AG04450 (cell line): Measurements from ENCODE around the gene TRIM28. TPM values are rescaled to one million over a fixed set of nuclear protein-coding genes. Genes with fewer than 3 reads are reported as not detected.

Experiments used
- CTCF ChIA-PET: fragments of 300-600, 350-600 bp; formaldehyde crosslinking; extraction: SDS; loops from one replicate; lab custom pipeline; 2022; ENCODE audit warnings: antibody characterized with exemption, inconsistent platforms; lab: Charles Lee
- POLR2A ChIA-PET: fragments of 350-600 bp; formaldehyde crosslinking; extraction: SDS; loops from one replicate; lab custom pipeline; 2021; ENCODE audit warnings: antibody characterized with exemption, inconsistent platforms; lab: Yijun Ruan, JAX
- DNase-seq: peaks from one replicate; pipeline ENCODE4 v3.0.0-alpha.2; 2011; ENCODE audit warnings: low read depth, low spot score
- H3K27ac ChIP-seq: one replicate; pipeline ENCODE4 v1.5.1; 2012; ENCODE audit warnings: low read depth, low read length, control low read depth
- H3K27me3 ChIP-seq: one replicate; pipeline ENCODE4 v1.6.0; 2012; ENCODE audit warnings: low read length; ENCODE audit not compliant: control insufficient read depth, insufficient read depth
- H3K4me3 ChIP-seq: 2 replicates; pipeline ENCODE4 v1.5.1; 2011; ENCODE audit warnings: mild to moderate bottlenecking, low read depth, low read length, control low read depth
- H3K9me3 ChIP-seq: 2 replicates; pipeline ENCODE4 v1.5.1; 2012; ENCODE audit warnings: low read length; ENCODE audit not compliant: control insufficient read depth, insufficient read depth
- CTCF ChIP-seq: IDR thresholded peaks from 2 replicates; pipeline ENCODE4 v1.5.1; 2011; ENCODE audit warnings: low read depth, low read length, control low read depth, inconsistent platforms
- polyA plus RNA-seq: library from polyadenylated mRNA; depleted of rRNA; stranded (reverse); fragments of >200 nt; gene quantifications from 2 replicates; pipeline ENCODE4 v1.2.3, GENCODE V29; 2011

TRIM28 gene
- polyA plus RNA-seq, 1 experiment: 313 TPM

GRCh38 chr19:58571575-58571947 lies 27.7 kb downstream of the TRIM28 start:
- Histone ChIP-seq H3K27ac (no peak overlapping the region), H3K4me3 (no peak overlapping the region), H3K9me3 (no peaks in the 10 kb centered on the region; the same call in 1 of the 2 replicates), H3K27me3 (no peaks in the 10 kb centered on the region)
- DNase-seq: no peak
- CTCF ChIA-PET: interaction anchor here (0.7 kb wide), 1 partner anchor 27 kb away, joined by 3 read pairs; no protein-coding TSS in a partner anchor
- POLR2A ChIA-PET: interaction anchor here (0.6 to 2.4 kb wide), 4 partner anchors 9 to 970 kb away, joined by 3 to 12 read pairs (median 3); partner anchors contain the start of genes UBE2M and ZBTB45
- no peak for TF ChIP-seq CTCF

GRCh38 chr19:58572026-58572817 lies 28.4 kb downstream of the TRIM28 start:
- DNase-seq: no peak
- Histone ChIP-seq H3K27me3 (no peaks in the 10 kb centered on the region), H3K9me3 (no peaks in the 10 kb centered on the region; the same call in 1 of the 2 replicates), H3K27ac (peak overlapping the region; percentile 94), H3K4me3 (peak overlapping the region; percentile 96)
- POLR2A ChIA-PET: interaction anchor here (0.6 to 2.4 kb wide), 4 partner anchors 10 to 971 kb away, joined by 3 to 12 read pairs (median 3); partner anchors contain the start of genes UBE2M and ZBTB45
- CTCF ChIA-PET: no interaction called here
- no peak for TF ChIP-seq CTCF

GRCh38 chr19:58572818-58573657 lies 29.2 kb downstream of the TRIM28 start, which contains the start of gene MZF1:
Gene MZF1, minus strand, starts transcription at chr19:58573335. Its CDS starts 1,946 bp downstream, at chr19:58571389.
- TF ChIP-seq CTCF: 0 out of 2 replicates have a peak, but pooled peaks have one; percentile 25
- Histone ChIP-seq H3K9me3 (no peaks in the 10 kb centered on the region; the same call in 1 of the 2 replicates), H3K27ac (peak within 1 kb of the TSS; percentile 94), H3K27me3 (no peaks in the 10 kb centered on the region), H3K4me3 (peak within 1 kb of the TSS; percentile 96)
- ChIA-PET POLR2A (interaction anchor here (1.3 to 2.4 kb wide), 2 partner anchors 14 to 53 kb away, joined by 3 to 12 read pairs; partner anchors contain the start of genes UBE2M and ZBTB45), CTCF (no interaction called here)
- DNase-seq: peak; percentile 100

GRCh38 chr19:58573658-58574164 lies 29.8 kb downstream of the TRIM28 start:
- peak overlapping the region; percentile 94 for H3K27ac ChIP-seq
- CTCF ChIA-PET: no interaction called here
- H3K4me3 ChIP-seq: peak overlapping the region; percentile 96
- no peak for TF ChIP-seq CTCF
- H3K9me3 ChIP-seq: no peaks in the 10 kb centered on the region; the same call in 1 of the 2 replicates
- DNase-seq: no peak
- POLR2A ChIA-PET: no interaction called here
- H3K27me3 ChIP-seq: no peaks in the 10 kb centered on the region
